A204.1 (cell line): Measurements from ENCODE around the gene ANKRD9.

Source experiments
- FAIRE-seq: peaks from 2 replicates; lab custom pipeline; 2012; peaks lifted over from hg19 to GRCh38; lab: Jason Lieb, UNC

ANKRD9 gene

DNA sequence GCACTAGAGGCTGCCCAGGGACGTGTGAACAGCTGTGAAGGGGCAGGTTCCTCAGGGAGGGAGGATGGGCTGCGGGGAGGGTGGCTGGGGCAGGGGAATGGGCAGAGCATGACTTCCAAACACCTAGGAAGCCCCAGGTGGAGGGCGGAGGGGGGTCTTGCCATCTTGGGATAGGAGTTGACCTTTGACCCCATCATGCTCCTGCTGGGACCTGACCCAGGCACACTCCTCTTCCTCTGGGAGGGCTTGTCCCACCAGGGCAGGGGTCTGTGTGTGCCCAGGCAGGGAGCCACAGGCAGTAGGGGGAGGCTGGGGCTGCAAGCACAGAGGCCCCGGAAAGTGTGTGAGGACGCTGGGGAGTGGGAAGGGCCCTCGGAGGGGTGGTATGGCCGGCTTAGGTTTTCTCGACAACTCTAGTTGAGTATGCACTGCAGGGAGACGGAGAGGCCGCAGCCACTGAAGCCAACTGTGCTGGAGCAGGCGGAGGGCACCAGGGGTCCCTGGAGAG is 3.3 kb upstream of the ANKRD9 start:
- FAIRE-seq = no peak

DNA sequence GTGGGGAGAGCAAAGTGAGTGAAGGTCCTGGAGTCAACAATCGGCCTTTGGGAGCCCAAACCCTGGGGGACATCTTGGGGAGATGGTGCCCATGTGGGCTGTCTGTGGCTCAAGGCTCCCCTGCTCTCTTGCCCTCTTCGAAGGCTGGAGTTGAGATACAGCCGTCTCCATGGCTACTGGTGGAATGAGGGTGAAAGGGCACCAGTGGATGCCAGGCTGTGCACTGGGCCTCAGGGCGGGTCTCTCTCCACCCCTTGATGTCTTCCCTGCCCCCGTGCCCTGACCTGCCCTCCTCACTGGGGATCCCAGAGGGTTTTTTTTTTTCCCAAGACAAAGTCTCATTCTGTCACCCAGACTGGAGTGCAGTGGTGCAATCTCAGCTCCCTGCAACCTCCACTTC is 2.0 kb upstream of the ANKRD9 start:
- no peak for FAIRE-seq

DNA sequence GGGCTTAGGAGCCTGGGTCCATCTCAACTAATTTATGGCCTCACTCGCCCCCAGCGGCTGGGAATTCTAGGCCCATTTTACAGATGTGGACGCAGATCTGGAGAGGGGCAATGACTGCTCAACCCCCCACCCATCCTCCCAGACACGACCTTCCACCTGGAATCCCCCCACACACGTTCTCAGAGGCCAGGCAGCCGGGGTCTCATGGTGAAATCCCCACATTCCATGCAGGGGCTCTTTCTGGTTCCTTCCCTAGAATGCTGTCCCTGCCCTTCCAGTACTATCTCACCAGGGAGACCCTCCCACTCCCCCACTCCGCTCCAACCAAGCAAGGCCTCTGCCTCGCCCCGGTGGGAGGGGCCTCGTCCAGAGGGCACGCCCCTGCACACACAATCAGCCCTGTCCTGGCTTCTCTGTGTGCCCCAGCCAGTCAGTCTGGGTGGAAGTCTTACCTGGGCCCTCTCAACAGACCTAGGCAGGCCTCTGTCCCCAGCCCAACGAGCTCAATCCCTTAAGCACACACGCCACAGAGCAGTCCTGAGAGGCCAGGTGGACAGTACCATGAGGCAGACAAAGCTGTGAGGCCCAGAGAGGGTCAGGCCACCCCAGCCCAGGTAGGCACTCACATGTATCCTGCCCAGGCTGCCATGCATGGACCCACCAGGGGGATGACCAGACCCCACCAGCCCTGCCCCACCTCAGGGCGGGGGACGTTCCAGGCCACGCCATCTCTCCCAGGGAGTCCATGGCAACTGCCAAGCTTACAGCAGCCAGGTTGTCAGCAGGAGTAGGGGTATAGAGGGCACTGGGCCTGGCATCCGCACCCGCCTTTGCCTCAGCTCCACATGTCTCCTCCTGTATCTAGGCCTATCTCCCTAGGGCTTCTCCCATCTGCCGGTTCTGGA is 1.3 kb upstream of the ANKRD9 start:
- FAIRE-seq = no peak

DNA sequence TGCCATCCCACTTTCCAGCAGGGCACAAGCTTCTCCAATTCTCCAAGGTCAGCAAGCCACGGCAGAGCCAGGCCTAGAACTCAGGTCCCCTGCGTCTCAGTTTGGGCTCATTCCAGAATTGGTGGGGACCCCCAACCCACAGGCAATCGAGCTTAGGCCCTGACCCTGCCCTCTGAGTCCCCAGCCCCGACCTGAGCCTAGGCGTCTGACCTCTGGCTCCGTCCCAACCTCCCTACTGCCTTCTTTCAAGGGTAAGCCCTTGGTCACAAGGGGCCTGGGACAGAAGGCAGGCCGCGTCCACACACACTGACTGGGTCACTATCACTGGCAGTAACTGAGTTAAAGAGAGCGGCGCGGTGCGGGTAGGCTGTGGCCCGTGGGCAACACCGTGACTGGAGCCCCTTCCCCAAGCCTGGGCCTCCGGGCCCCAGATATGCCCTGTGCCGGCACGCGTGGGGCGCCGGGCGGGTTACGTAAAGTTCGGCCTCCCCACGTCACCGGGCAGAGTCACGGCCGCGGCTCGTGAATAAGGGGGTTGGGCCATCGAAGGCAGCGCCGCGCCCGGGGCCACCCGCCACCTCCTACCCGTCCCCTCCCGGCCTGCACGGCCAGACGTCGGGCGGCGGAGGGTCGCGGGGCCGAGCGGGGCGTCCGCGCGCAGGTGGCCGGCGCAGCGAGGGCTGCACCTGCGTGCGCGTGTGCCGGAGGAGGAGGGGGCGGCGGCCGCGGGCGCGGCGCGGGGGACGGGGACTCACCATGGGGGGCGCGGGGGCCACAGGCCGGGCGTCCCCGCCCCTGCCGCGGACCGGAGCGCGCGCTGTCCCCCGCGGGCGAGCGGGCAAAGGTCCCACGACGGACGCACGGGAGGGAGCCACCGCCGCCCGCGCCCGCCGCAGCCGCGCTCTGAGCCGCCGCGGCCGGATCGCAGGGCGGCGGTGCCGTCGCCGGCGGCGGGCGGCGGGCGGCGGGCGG is 516 bp downstream of the ANKRD9 start:
- FAIRE-seq = no peak

DNA sequence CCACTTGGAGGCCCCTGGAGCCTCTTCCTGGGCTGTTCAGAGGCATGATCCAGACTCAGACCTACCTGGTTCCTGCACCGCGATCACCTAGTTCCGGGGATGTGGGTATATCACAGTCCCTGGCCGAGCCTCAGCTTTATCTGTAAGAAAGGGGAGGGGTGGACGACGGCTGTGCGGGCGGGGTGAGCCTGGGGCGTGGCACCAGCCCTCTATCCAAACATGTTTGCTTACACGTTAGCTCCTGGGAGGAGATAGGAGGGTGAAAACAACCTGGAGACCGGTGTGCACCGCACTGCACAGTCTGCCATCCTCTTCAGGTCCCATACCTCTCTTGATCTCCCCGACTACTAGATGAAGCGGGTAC is 1.2 kb downstream of the ANKRD9 start:
- FAIRE-seq = no peak

DNA sequence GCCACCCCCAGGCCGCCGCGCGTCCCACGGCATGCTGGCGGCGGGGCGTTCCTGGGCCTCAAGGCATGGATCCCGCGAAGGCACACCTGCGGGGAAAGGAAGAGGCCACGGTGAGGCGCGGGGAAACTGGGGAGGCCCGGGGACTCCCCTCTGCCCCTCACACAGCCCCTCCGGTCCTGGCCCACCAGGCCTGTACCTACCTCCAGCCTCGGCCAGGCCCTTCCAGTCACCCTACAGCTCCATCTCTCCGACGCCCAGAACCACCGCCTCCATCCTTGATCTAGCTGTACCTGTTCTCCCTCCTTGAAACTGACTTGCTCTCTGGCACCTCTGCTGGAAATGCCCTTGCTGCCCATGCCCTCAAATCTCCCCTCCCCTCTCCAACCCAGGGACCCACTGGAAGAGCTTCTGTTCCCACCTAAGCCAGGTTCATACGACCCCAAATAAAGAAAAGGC is 1.7 kb downstream of the ANKRD9 start:
- no peak for FAIRE-seq

DNA sequence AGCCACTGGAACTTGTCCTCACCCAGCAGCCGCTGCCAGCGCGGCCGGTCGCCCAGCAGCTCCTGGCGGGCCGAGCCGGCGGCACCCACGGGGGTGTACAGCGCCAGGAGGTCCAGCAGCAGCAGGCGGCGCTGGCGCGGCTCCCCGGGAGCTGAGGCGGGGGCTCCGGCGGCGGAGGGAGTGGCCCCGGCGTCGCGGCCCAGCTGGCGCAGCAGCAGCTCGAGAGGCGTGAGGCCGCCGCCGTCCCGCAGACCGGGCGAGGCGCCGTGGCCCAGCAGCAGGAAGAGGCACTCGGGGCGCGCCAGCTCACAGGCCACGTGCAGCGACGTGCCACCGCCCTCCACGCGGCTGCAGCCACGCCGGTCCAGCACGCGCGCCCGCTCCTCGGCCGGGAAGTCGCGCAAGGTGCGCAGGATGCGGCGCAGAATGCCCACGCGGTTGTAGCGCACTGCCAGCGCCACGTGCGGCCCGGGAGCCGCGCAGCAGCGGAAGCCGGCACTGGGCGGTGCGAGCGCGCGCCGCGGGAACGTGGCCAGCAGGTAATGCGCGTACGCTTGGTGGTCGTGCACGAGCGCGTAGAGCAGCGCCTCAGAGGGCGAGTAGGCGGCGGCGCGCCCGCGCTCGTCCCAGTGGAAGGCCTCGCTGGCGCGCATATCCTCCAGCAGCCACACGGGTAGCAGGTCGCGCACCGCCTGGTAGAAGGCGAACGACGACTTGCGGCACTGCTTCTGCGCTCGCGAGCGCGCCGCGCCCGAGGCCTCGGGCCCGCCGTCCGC is 2.3 kb downstream of the ANKRD9 start:
- no peak for FAIRE-seq

DNA sequence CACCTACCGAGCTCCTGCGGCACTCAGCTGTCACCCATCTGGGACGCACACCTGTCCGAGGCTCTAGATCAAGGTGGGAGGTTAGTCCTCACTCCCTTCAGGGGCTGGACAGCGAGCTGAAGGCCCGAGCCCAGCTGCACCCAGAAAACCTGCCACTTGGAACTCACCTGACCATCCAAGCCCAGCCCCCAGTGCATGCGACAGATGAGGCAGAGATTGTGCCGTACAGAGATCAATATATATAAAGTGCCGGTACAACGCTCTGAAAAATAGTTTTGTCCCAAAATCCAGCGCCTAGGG is 3.0 kb downstream of the ANKRD9 start:
- FAIRE-seq = no peak

DNA sequence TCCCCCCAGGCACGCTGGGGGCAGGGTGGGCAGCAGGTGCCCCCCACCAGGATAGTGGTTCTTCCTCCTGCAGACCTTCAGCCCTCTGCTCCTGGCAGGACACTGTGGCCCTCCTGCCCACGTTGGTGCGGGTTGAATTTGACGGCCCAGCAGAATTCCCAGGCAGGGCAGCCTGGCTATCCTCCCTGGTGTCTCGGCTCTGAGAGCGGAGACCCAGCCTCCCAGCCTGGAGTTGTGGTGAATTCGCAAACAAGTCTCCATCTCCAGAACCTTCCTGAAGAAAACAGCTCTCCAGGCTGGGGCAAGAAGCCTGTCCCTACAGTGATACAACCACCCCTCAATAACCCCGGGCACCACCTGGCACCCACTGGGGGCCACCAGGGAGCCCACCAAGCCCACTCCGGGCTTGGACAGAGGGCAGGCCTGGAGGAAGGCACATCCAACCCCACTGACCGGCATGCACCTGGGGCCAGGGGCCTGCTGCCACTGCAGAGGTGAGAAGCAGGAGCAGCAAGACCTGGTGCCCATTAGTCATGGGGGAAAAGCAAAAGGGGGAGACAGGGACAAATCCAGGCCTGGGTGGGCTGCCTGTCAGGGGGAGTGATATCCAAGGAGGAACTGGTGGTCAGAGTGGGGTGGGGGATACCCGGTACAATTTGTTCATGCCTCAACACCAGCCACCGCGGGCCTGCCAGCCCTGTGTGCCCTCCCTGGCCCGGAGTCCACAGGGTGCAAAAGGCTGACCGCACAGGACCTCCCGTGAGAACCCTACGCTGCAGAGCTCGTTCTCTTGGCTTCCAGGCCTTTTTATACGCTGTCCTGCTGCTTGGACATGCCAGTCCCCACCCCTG is 3.6 kb downstream of the ANKRD9 start:
- FAIRE-seq = no peak

DNA sequence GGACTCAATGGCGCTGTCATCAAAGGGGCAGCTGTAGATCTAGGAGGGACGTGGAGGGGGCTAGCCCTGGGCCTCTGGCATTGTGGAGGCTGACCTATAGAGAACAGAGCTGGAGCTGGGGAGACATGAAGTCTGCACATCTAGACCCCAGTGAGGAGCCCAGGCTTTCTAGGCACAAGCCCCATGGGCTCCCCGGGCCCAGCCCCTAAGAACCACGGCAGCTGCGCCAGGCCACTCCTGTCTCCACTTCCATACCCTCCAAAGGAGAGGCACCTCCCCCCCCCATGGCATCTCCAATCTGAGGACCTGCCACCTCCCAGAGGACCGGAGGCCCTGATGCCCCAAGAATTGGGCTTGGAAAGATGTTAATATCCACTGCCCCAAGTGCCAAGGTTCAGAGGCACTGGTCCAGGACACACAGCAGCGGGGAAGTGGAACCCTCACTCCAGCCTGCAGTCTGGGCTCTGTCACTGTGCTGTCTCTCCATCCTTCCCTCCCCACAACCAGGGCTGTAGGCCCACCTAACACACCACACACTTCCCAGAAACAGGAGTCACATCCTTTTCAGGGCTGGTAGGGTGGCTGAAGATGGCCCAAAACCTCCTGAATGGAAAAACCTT is 4.5 kb downstream of the ANKRD9 start:
- no peak for FAIRE-seq

DNA sequence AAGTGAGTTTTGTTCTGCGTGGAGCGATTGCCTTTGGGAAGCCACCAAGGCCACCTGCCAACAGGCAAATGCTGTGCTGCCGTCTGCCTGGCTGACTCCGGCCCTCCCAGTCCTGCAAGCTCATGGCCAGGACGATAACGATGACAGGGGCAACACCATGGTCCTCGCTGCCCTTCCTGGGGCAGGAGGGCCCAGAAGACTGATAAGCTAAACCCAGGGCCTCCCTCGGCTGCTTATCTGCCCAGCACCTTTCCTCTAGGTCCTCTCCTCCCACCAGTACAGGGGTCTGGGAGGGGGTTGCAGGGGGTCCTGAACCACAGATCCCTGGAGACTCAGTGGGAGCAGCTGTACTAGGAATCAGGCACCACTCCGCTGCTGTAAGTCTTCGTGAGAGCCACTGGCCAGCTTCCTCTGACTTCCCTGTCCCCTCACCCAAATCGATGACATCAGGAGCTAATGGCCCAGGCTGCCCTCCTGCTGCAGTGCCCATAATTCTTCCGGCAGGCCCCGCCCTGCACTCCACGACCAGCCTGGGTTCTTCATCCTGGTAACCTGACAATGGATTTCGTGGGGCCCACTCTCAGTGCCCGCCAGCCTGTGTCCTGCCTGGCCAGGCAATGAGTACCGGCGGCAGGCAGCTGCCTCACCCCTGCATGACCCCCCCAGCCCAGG is 5.1 kb downstream of the ANKRD9 start:
- FAIRE-seq = no peak

DNA sequence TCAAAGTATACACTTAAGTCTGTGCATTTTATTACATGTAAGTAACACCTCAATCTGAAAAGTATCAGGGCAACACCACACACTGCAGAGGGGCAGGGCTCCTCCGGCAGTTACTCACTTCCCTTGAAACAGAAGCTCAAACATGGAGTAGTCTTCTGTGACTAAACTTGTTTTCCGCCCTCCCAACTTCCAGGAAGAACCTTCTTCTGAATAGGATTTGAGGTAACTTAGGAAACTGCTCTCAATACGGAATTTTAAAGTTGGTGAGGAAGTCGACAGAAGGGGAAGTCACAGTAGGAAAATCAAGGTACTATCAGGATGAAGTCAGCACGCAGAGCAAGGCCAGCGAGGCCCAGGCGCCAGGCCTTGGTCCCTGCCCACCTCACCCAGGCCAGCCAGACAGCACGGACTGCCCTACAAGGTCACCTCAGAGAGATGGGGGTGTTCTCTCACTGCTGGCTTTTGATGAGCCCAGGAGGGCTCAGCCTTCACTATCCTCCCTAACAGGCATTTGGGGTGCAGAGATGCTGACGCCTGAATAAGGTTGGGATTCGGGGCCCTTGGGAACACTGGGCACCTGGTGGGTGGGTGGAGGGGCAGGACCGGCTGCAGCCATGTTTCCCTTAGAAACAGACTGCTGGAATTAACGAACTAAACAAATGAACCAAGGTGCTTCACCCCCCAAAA is 5.8 kb downstream of the ANKRD9 start:
- no peak for FAIRE-seq

DNA sequence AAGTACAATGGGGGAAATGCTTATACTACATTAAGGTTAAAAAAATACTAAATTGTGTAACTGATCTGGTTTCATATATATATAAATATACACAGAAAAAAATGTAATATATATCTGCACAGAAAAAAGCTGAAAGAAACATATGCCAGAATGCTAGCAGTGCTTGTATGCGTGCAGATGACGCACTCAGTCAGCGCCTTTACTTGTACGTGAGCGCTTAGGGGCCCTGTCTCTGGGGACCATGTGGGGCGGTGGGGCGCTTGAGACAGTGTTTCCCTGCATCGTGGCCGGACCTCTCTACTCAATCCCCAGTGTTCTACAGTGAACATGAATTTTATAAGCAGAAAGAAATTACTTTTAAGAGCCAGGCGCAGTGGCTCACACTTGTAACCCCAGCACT is 7.0 kb downstream of the ANKRD9 start:
- FAIRE-seq = peak; percentile 3

DNA sequence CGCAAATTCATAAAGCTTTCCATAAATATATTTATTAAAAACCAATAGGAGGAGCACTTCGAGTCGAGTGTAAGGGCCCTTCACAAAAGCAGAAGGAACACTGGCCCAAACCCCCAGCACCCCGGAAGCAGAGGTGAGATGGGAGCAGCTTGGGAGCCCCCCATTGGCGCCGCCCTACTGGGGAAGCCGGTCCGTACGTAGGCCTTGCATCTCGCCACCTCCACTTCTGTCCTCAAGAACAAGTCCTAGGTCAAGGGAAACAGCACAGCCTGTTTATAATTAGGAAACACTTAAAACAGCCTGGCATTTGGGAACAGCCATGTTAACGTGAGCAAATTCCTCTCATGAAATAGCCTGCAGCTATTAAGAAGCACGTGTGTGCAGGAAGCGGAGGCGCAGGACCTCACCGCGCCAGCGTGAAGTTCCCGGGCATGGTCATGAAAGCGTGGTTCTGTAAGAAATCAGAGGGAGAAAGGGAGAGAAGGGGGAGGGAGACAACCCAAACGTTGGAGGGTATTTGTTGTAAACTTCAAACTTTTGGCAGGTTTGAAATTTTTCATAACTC is 7.7 kb downstream of the ANKRD9 start:
- no peak for FAIRE-seq

DNA sequence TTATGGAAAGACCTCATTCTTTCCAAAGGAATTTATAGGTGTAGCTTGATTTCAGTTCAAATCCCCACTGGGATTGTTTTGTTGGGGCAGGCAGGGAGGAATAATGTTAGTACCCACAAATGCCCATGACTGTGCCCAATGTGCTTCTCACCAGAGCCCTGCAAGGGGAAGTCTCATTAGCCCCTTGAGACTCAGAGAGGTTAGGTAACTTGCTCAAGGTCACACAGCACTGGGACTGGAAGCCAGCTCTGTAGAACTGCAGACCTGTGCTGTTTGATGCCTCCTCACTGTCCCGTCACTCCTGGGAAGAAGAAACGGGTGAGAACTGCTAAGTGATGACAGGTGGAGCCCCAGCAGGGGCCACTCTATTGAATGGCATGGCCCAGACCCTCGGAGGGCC is 8.9 kb downstream of the ANKRD9 start:
- FAIRE-seq = no peak

DNA sequence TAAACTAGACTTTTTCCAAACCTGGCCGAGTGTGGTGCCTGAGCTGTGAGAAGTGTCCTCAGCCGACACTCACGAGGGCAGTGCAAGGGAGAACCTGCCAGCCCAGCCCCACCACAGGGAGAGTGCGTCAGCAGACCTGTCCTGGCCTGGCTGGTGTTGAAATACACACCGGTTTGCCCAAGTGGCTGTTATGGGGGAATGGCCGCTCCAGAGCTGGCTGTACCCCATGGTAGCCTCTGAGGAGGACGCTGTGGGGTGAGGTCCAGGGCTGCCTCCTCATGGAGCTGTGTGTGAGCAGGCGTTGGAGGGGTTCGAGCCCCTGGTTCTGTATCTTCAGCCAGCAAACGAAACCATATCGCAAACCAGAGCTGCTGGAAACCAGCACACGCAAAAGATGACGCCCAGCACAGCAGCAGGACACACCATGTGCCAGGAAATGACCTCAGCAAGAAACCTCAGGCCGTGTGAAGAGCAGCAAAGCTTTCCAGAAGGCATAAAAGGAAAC is 9.4 kb downstream of the ANKRD9 start:
- no peak for FAIRE-seq

DNA sequence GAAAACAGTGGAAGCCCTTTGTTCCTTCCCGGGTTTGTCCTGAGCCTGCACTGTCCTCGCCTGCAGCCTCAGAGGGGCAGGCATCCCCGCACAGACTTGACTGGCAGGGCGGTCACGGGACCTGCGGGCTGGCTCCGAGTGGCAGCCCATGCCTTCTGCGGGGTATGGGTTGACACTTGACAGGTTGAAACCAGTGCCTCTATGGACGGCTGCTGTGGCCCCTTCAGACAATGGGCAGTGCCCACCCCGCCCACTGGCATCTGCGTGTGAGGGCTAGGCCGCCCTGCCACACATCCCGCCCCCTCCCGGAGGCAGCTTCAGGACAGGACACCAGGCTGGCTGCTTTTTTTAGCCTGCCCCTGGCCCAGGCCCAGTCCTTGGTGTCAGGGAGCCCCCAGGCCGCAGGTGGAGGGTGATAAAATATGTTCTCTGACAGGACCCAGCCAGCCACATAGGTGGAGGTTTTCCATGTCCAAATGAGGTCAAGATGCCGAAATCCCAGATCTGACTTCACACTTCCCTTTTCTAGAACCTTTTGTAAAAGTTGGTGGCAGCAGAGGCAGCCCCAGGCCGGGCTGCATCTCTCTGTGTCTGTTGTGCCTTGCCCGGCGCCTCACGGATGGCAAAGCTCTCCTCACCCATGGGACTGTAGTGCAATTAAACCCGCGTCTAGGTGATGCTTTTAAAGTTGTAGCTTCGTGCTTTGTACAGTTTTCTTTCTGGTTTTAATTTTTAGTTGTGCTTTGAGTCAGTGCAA is 10.0 kb downstream of the ANKRD9 start:
- FAIRE-seq = no peak

DNA sequence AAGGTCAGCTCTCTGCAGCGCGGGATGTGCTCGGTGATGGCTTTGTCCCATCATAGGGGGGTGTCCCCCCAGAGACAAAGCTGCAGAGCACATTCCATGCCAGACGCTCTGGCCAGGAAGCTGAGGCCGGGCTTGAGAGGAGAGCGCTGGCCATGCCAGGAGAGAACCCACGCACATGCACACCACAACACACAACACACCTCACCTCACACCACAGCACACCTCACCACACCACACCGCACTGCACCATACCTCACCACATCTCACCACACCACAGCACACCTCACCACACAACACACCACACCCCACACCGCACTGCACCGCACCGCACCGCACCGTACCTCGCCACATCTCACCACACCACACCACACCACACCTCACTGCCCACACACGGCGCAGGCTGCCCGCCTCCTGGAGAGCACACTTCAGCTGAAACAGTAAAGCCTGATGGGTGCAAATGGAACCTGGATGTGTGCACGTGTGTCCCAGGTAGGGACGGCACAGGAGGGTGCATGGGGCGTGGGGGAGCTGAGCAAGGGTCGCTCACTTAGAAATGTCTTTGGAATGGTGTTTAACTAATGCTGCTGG is 10.8 kb downstream of the ANKRD9 start:
- no peak for FAIRE-seq
